HuH-7 (cell line): ENCODE measurements around the gene PRPSAP1.

Experiments
- DNase-seq: peaks from one replicate; pipeline ENCODE4 v3.0.0; 2011; ENCODE audit warnings: low spot score

PRPSAP1 gene, protein sequence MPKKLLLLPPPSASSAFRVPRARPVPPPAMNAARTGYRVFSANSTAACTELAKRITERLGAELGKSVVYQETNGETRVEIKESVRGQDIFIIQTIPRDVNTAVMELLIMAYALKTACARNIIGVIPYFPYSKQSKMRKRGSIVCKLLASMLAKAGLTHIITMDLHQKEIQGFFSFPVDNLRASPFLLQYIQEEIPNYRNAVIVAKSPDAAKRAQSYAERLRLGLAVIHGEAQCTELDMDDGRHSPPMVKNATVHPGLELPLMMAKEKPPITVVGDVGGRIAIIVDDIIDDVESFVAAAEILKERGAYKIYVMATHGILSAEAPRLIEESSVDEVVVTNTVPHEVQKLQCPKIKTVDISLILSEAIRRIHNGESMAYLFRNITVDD

DNA sequence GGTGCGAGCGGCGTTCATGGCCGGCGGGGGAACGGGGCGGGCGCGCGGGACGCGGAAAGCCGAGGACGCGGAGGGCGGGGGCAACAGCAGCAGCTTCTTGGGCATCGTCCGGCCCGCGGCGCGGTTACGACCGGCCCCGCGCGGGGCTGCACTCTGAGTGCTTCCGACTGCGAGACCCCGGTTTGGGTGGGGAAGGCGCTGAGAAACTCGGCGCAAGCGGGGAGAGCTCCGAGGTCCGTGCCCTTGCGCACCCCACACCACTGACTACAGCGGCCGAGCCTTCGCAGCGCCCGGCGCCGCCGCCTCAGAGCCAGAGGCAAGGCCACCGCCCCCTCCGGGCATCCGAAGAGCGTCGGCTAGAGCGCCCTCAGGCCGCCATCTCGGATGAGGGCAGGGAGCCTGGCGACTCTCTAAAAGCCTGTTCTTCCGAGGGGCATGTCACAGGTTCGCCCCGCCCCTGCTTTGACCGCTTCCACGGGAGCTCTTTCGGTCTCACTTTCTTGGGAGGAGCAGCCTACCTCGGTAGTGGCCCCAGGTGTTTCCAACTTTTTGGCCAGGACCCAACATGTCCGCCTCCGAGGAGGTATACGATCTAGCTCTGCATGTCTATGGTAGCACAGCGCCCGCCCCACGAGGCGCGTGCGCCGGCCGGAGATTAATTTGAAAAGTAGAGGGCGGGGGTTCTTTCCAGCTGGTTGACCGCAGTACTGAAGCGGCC is at the start of gene PRPSAP1:
PRPSAP1 (minus strand) TSS at position 318 of the 718 bp plus-strand sequence; CDS start at position 105, 213 bp downstream.
- peak; percentile 88 for DNase-seq

DNA sequence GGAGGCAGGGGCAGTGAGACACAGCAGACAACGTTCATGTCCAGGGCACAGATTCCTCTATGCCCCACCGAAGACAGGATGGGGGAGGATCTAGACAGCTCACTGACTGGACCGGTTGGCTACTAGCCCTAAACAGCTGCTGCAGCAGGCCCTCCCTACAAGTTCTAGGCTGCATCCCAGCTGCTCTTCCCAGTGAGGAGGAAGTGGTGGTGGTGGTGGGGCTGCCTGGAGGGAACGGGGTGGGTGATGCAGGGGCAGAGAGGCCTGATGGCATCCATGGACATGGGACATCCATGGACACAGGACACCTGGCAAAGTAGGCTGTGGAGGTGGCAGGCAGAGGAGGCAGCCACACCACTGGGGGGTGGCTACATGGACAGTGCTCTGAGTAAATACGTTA is 49.0 kb upstream of the PRPSAP1 start:
- DNase-seq: no peak

DNA sequence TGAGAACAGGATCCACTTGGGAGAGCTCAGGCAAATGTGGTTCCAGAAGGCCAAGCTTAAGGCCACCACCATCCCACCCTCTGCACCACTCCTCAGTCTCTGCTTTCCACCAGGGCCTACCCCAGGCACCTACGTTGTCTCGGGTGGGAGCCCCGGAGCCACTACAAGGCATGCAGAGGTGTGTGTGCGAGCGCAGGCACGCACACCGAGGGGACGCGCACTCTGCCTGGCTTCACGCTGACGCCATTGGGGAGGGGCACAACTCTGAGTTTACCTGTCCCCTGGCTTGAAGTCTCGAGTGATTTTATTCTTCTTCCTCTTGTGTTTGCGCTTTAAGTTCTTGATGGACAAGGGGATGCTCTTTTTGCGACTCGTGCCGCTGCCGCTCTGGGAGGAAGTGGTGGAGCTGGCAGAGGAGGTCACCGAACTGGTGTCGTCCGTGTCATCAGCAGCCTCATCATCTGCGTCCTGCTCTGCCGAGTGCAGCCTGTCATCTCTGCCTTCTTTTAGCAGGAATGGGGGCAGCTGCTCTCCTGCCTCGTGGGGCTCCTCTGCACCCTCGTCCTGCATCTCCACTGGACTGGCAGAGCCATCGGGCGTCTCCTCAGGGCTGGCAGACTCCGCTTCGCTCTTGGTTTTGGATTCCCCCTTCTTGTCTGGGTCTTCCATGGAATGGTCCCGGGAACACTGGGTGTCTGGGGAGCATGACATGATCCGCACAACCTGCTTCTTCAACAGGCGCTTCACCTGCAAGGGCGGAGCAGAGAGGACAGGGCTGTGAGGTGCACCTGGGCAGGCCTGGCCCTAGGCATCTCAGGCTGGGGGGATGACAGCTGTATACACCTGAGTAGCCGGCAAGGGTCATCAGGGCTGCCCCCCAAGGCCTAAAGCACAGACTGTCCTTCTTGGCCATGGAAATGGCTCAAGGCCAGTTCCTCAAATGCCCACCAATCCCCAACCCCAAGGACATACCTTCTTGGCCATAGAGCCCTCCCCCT is 45.8 kb upstream of the PRPSAP1 start:
- DNase-seq: no peak

DNA sequence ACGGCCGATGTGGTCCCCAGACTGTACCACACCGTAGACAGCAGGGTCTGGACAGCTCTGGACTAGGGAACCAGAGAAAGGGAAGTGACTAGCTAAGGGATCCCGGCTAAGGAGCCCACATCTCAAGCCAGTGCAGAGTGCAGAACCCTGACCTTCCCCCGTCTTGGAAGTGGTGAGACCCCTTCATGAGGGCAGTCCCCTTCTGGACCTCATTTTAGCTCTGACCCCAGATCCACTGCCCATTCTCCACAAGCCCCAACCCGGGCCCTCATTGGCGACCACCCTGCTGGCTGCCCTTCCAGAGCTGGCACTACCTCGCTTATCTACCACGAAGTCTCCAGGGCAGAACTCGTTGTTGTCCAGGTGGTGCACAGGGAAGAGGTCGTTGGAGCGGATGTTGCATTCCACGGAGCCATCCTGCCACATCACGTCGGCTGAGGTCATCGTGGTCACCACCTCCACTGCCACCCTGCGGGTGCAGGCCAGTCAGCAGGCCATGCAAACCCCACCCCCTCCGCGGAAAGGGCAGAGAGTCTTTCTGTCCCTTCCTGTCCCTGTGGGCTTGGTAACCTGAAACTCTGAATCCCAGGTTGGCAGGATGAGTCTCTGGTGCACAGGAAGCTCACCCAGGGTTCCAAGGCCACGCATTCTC is 44.9 kb upstream of the PRPSAP1 start:
- DNase-seq: no peak

DNA sequence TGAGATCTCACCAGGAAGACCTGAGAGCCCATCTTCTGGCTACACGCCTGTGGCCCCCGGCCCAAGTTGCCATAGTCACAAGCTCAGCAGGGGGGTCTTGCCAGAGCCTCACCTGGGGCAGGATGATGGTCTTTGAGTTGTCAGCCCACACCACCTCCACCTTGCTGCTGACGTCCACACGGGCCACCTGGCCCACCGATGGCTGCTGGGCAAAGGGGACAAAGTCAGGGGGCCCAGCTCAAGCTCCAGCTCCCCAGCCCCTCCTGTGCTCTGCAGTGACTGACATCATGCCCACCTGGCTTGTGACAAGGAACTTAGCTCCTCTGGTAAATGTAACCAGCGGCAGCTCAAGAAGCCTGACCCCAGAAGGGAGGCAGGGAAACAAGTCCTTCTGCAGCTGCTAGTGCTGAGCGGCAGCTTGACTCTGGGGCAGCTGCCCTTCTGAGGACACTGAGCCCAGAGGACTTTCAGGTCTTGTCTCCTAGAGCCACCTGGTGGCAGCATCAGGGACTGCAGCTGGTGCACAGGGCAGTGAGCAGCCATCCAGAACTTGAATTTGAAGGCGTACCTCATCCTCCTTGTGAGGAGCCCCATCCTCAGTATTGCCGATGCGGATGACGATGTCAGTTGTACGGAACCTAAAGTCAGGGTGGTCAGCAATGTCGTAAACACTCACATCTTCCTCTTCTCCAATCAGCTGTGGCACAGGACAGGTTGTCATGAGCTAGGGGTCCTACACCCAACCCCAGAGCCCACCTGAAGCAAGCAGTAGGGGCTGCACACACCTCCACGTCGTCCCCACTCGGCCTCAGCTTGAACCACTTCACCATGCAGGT is 44.2 kb upstream of the PRPSAP1 start:
- peak; percentile 92 for DNase-seq

DNA sequence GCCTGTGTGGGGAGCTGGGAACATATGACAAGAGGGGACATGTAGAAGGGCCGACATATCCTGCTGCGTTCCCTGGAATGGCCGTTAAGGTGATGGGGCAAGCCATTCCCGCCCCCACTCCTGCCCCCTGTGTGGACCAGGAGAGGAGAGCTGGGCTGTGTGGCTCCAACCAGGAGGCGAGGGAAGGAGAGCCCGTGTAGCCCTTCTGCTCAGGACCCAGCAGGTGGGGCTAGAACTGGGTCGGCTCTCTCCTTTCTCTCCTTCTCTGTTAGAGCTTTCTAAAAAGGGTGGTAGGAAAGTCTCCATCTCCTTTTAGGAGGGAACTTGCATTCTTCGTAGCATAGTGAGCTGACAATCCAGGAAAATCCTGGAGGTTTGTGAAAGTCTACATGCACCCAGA is 43.5 kb upstream of the PRPSAP1 start:
- no peak for DNase-seq

DNA sequence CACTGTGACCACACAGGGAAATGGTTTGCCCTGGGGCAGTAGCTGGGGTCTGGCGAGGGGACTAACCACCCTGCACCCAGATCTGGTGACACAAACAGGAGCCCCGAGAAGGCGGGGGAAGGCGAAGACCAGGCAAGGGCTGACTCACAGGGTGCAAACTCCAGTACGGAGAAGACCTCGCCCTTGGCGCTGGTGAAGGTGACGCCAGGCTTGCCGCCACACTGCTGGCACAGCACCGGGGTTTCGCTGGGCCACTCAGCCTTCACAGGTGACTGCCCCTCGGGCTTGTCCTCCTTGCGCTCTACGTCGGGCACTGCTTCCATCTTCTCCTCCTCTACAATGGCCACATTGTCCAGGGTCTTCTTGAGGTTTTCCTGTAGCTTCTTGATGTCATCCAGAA is 42.3 kb upstream of the PRPSAP1 start:
- DNase-seq: no peak

DNA sequence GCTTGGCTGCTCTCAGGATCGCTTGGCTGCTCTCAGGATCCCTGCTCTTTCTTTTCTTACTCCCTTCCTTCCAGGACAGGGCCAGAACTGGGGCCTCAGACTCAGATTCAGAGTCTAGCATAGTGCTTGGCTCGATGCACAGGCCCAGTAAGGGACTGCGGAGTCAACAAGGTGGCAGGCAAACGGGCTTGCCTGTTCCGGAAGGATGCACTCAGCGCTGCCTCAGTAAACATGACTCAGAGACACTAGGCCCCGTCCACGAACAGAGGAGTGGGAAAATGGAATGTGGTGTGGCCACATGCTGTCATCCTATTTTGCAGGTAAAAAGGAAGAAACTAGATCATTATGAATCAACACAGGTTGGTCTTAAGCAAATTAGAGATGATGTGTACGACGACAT is 40.5 kb upstream of the PRPSAP1 start:
- DNase-seq: no peak

DNA sequence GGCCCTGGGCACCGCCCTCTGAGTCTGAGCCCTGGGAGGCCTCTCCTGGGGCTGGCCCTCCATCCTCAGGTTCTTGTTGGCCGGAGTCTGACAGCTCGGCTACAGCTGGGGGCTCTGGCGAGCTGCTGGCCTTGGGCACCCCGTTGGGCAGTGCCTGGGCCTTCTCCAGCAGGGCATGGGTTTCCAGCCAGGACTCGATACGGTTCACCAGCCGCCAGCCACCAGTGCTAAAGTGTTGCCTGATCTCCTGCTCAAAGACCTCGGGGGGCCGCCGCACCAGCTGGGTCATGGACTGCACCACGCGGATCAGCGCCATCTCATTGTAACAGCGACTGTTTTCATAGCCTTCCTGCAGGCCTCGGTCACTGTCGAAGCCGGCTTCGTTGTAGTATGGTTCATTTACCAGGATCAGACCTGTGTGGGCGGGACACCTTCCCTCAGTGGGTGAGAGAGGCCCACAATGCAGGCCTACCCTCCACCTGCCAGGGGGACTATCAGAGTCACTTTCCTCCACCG is 37.5 kb upstream of the PRPSAP1 start:
- DNase-seq: no peak

DNA sequence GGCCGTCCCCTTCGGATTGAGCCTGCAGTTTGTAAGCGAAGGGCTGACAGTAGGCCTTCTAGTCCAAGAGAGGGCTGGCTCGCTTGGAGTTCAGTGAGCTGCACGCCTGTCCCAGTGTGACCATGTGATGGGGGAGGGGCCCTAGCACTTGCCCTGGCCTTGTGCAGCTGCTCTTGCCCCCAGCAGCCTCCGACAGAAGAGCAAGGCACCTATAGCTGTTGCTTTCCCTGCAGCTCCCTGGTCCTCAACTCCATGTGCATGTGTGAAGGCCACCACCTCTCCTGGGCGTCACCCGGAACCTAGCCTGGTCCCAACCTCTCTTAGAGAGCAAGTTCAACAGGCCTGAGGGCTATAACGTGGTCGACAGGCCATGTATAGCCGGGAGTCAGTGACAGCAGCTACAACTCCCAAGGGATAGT is 36.3 kb upstream of the PRPSAP1 start:
- DNase-seq: no peak

DNA sequence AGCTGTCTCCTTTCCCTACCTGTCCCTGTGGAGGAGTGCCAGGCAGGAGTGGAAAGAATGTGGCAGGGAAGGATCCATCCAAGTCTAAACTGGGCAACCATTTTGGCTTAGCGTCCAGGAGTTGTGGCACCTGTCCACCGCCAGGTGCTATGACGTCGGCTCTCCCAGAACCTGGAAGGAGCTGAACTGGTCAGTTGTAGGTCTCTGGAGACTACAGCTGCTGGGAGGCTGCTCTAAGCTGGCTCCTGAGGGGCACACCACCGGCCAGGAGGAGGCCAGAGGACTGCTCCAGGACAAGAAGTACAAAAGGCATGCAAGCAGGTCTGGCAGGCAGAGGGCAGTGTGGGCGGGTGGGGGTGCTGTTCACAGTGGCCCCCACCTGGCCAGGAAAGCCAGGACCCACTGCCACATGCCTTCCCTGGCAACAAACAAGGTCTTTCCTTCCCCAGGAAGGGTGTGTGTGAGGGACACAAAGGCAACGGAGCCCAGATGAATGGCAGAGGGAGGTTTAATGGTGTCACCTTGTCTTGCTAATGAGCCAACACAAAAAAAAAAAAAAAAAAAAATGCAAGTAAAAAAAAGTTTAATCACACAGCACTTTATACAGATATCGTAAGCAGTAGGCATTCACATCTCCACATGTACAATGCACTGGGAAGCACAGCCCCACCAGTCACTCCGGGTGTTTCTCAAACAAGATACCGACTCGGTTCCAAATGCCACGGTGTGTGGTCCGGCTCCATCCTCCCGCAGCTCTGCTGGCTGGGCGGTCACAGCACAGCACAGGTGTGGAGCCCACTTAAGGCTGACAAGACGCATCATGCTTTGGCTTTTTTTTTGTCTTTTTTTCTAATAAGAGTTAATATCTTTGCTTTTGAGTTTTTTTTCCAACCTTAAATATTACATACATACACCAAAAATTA is 35.5 kb upstream of the PRPSAP1 start:
- no peak for DNase-seq

DNA sequence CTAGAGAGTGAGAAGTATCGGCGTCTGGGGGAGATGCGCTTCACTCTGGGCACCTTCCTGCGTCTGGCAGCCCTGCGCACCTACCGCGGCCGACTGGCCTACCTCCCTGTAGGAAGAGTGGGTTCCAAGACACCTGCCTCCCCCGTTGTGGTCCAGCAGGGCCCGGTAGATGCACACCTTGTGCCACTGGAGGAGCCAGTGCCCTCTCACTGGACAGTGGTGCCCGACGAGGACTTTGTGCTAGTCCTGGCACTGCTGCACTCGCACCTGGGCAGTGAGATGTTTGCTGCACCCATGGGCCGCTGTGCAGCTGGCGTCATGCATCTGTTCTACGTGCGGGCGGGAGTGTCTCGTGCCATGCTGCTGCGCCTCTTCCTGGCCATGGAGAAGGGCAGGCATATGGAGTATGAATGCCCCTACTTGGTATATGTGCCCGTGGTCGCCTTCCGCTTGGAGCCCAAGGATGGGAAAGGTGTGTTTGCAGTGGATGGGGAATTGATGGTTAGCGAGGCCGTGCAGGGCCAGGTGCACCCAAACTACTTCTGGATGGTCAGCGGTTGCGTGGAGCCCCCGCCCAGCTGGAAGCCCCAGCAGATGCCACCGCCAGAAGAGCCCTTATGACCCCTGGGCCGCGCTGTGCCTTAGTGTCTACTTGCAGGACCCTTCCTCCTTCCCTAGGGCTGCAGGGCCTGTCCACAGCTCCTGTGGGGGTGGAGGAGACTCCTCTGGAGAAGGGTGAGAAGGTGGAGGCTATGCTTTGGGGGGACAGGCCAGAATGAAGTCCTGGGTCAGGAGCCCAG is 33.5 kb upstream of the PRPSAP1 start:
- DNase-seq: no peak

DNA sequence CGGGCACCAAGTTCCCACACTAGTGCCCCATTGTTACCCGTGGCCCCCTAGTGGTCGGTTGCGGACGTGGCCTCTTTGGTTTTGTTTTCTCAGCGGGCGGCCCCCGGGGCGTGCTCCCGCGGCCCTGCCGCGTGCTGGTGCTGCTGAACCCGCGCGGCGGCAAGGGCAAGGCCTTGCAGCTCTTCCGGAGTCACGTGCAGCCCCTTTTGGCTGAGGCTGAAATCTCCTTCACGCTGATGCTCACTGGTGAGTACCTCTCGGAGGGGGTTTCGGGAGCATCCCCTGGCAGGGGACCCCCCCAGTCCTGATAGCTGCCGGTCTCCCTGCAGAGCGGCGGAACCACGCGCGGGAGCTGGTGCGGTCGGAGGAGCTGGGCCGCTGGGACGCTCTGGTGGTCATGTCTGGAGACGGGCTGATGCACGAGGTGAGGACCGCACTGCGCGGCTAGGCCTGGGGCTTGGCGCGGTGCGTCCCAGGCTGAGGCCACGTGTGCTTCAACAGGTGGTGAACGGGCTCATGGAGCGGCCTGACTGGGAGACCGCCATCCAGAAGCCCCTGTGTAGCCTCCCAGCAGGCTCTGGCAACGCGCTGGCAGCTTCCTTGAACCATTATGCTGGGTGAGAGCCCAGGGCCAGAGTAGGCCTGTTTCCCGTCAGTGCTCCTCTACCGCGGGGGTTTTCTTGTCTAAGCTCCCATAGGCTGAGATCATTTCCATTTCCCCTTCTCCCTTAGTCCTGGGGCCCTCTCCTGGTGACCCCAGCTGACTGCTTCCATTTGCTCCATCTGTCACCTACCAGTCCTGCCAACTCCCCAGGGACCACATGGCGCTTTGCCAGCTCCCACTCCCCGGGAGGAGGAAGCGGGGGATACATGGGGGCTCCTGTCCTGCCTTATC is 32.4 kb upstream of the PRPSAP1 start:
- peak; percentile 97 for DNase-seq

DNA sequence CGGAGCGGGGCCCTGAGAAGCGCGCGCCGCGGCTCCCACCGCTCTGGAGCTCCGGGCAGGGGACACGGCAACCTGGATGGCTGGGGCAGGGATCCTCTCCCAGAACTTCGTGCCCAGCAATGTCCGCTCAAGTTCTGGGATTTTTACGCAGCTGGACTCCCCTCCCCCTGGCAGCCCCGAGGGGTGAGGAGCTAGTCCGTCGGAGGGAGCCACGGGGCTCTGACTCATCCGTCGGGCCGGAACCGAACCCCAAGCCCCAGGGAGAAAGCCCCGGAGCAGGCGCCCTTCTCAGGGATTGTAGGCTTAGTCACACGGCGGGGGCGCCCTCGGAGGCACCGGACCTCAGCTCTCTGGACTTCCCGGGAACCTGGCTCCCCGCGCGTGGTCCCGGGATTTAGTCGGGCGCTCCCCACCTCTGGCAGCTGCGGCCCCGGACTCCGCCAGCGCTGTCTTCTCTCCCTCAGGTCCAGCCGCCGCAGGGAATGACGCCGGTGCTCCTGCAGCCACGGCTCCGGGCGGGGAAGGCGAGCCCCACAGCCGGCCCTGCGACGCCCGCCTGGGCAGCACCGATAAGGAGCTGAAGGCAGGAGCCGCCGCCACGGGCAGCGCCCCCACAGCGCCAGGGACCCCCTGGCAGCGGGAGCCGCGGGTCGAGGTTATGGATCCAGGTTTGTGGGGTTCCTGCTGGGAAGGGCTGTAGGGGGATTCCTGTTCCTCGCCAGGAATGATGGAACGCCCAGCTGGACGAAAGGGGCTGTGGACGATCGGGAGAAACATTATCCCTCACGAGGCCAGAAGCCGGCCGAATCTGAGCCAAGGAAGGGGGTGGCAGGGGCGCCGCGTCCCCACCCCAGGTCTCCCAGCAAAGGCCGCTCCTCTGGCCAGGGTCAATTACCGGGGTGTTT is 31.5 kb upstream of the PRPSAP1 start:
- peak; percentile 58 for DNase-seq

DNA sequence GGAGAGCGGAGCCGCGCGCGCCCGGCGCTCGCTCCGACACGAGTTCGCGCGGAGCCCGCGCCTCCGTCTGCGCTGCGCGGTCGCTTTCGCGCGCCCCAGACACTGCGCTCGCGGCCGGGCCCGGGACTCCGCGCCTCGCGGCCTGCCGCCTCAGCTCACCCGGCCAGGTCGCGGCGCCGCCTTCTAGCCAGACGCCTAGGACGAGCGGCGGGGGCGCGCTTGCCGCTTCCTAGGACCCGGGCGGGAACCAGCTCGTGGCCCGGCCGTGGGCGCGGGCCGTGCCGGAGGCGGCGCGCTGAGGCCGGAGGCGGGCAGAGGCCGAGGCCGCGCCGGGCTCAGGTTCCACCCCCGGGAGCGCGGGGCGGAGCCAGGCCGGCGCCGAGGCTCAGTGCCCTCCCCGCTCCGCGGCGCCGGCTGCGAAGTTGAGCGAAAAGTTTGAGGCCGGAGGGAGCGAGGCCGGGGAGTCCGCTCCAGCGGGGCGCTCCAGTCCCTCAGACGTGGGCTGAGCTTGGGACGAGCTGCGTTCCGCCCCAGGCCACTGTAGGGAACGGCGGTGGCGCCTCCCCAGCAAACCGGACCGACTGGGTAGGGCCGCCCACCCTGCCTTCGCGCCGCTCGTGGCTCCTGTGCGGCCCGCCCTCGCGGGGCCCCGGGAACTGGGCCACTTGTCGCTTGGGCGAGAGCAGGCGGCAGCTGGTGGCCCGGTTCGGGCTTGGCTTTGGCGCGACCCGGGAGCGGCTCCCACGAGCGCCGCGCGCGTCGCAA is 30.7 kb upstream of the PRPSAP1 start, which contains the start of gene SPHK1:
SPHK1 (plus strand) TSS at position 388 of the 765 bp plus-strand sequence. CDS start 1,036 bp downstream, outside the sequence.
- peak; percentile 93 for DNase-seq
